Ascending aorta (tissue), 2 donors: Measurements from ENCODE around the gene SMPD3. TPM values are rescaled to one million over a fixed set of nuclear protein-coding genes. Genes with fewer than 3 reads are reported as not detected.

Experiments used
- DNase-seq, 2 donors: peaks; one replicate each; pipeline ENCODE4 v3.0.0-alpha.2; 2019; ENCODE audit warnings: low spot score in 2 of 2
- H3K27ac ChIP-seq, 2 donors: fragments of 200-600 bp; sonication (generic); one replicate each; pipeline ENCODE4 v1.5.1; 2016 to 2017; ENCODE audit warnings: mild to moderate bottlenecking in 1 of 2
- H3K27me3 ChIP-seq: fragments of 200-600 bp; sonication (generic); one replicate; pipeline ENCODE4 v1.5.1; 2017
- H3K36me3 ChIP-seq, 2 donors: fragments of 200-600 bp; sonication (generic); one replicate each; pipeline ENCODE4 v1.5.1; 2016
- H3K4me1 ChIP-seq, 2 donors: fragments of 200-600 bp; sonication (generic); one replicate each; pipeline ENCODE4 v1.5.1; 2016 to 2017; ENCODE audit warnings: mild to moderate bottlenecking in 1 of 2
- H3K4me3 ChIP-seq, 2 donors: fragments of 200-600 bp; sonication (generic); one replicate each; pipeline ENCODE4 v1.5.1; 2016 to 2017; ENCODE audit warnings: mild to moderate bottlenecking in 1 of 2
- H3K9me3 ChIP-seq, 2 donors: fragments of 200-600 bp; sonication (generic); one replicate each; pipeline ENCODE4 v1.5.1; 2016
- CTCF ChIP-seq, 3 experiments: fragments of 200-600 bp in 2 of 3; fragments of 450-650 bp in 1 of 3; sonication (generic) in 2 of 3; IDR thresholded peaks; one replicate each; pipeline ENCODE4 v1.5.1; 2016 to 2019; ENCODE audit warnings: antibody characterized with exemption in 3 of 3, mild to moderate bottlenecking in 1 of 3, moderate library complexity in 1 of 3
- intact Hi-C: fragments of 100-400 bp; cut with DNase I; formaldehyde crosslinking; loops from one replicate; pipeline ENCODE4 v1.15.1; 2023
- total RNA-seq: library from RNA; depleted of rRNA; stranded (reverse); fragments of >200 nt; gene quantifications from one replicate; pipeline ENCODE4 v1.1.0, GENCODE V29; 2016

SMPD3 gene
- total RNA-seq, 1 donor from 2014 or later, result not detected

- intact Hi-C loops, result no loop called here
Measured at GRCh38 chr16:68458101-68458500, 9.8 kb upstream of the SMPD3 start.

GRCh38 chr16:68455631-68456030 is 7.3 kb upstream of the SMPD3 start:
- intact Hi-C loops, result no loop called here
- H3K4me3 ChIP-seq, result no peak overlapping the region

More at GRCh38 chr16:68458101-68458500, 9.8 kb upstream of the SMPD3 start:
- H3K4me3 ChIP-seq, result no peak overlapping the region
- H3K4me1 ChIP-seq, result no peaks in the 10 kb centered on the region
- no peak overlapping the region for H3K27ac ChIP-seq
- TF ChIP-seq CTCF (IDR thresholded peaks at IDR 0.05), result no peak
- H3K36me3 ChIP-seq, result no peaks in the 10 kb centered on the region
- no peaks in the 10 kb centered on the region for H3K27me3 ChIP-seq
- DNase-seq, result no peak
- no peaks in the 10 kb centered on the region for H3K9me3 ChIP-seq

GRCh38 chr16:68454920-68455435 is 6.7 kb upstream of the SMPD3 start:
- Histone ChIP-seq H3K4me3 (no peak overlapping the region), H3K27ac (no peak overlapping the region), H3K27me3 (no peaks in the 10 kb centered on the region), H3K4me1 (no peaks in the 10 kb centered on the region), H3K9me3 (no peaks in the 10 kb centered on the region), H3K36me3 (no peaks in the 10 kb centered on the region)
- TF ChIP-seq CTCF (IDR thresholded peaks at IDR 0.05), result no peak
- intact Hi-C loops, result no loop called here
- DNase-seq, result no peak

More at GRCh38 chr16:68455631-68456030, 7.3 kb upstream of the SMPD3 start:
- no peak for TF ChIP-seq CTCF (IDR thresholded peaks at IDR 0.05)
- DNase-seq, result no peak
- H3K27ac ChIP-seq, result no peak overlapping the region
- no peaks in the 10 kb centered on the region for H3K27me3 ChIP-seq
- H3K9me3 ChIP-seq, result no peaks in the 10 kb centered on the region
- H3K36me3 ChIP-seq, result no peaks in the 10 kb centered on the region
- no peaks in the 10 kb centered on the region for H3K4me1 ChIP-seq

GRCh38 chr16:68453816-68454215 is 5.5 kb upstream of the SMPD3 start:
- intact Hi-C loops, result no loop called here
- no peaks in the 10 kb centered on the region for H3K27me3 ChIP-seq
- TF ChIP-seq CTCF (IDR thresholded peaks at IDR 0.05), result no peak
- H3K9me3 ChIP-seq, result no peaks in the 10 kb centered on the region
- H3K27ac ChIP-seq, result no peak overlapping the region
- H3K36me3 ChIP-seq, result no peaks in the 10 kb centered on the region
- no peak overlapping the region for H3K4me3 ChIP-seq
- no peak for DNase-seq
- H3K4me1 ChIP-seq, result no peaks in the 10 kb centered on the region

GRCh38 chr16:68452176-68452575 is 3.9 kb upstream of the SMPD3 start:
- no peak for DNase-seq
- Histone ChIP-seq H3K4me1 (peaks cover 7 to 11% of the 10 kb centered on the region in 2 donors), H3K27me3 (no peaks in the 10 kb centered on the region), H3K9me3 (no peaks in the 10 kb centered on the region), H3K27ac (no peak overlapping the region), H3K4me3 (no peak overlapping the region), H3K36me3 (no peaks in the 10 kb centered on the region)
- intact Hi-C loops, result no loop called here
- no peak for TF ChIP-seq CTCF (IDR thresholded peaks at IDR 0.05)

- no peaks in the 10 kb centered on the region for H3K27me3 ChIP-seq
- no peak for DNase-seq
- intact Hi-C loops, result no loop called here
- H3K9me3 ChIP-seq, result no peaks in the 10 kb centered on the region
- peaks cover 7 to 14% of the 10 kb centered on the region in 2 donors for H3K4me1 ChIP-seq
- H3K4me3 ChIP-seq, result no peak overlapping the region
- H3K27ac ChIP-seq, result no peak overlapping the region
- no peak for TF ChIP-seq CTCF (IDR thresholded peaks at IDR 0.05)
- no peaks in the 10 kb centered on the region for H3K36me3 ChIP-seq
Measured at GRCh38 chr16:68451676-68452075, 3.4 kb upstream of the SMPD3 start.
